ENCODE data around the gene SLC7A5.

The SLC7A5 gene

GRCh38 chr16:87808108-87808507 is 61.2 kb downstream of the SLC7A5 start:
- H3K9me3 ChIP-seq (ENCODE audit: severe bottlenecking): no peaks in the 10 kb centered on the region
- DNase-seq (ENCODE audit: low spot score) (no peak), ATAC-seq (ENCODE audit: low read depth) (no peak)
- H3K36me3 ChIP-seq (ENCODE audit: low read depth): no peaks in the 10 kb centered on the region
- H3K4me1 ChIP-seq (ENCODE audit: insufficient read depth, poor library complexity, severe bottlenecking): peaks cover 26% of the 10 kb centered on the region
- TF ChIP-seq, protein P1, sequence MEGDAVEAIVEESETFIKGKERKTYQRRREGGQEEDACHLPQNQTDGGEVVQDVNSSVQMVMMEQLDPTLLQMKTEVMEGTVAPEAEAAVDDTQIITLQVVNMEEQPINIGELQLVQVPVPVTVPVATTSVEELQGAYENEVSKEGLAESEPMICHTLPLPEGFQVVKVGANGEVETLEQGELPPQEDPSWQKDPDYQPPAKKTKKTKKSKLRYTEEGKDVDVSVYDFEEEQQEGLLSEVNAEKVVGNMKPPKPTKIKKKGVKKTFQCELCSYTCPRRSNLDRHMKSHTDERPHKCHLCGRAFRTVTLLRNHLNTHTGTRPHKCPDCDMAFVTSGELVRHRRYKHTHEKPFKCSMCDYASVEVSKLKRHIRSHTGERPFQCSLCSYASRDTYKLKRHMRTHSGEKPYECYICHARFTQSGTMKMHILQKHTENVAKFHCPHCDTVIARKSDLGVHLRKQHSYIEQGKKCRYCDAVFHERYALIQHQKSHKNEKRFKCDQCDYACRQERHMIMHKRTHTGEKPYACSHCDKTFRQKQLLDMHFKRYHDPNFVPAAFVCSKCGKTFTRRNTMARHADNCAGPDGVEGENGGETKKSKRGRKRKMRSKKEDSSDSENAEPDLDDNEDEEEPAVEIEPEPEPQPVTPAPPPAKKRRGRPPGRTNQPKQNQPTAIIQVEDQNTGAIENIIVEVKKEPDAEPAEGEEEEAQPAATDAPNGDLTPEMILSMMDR (IDR thresholded peaks at IDR 0.05; ENCODE audit: poor library complexity, severe bottlenecking): no peak
- peak overlapping the region; percentile 97 for H3K27ac ChIP-seq (ENCODE audit: poor library complexity, severe bottlenecking)
- H3K27me3 ChIP-seq (ENCODE audit: insufficient read depth, poor library complexity, severe bottlenecking): no peaks in the 10 kb centered on the region
- H3K4me3 ChIP-seq (ENCODE audit: severe bottlenecking): no peak overlapping the region

DNA sequence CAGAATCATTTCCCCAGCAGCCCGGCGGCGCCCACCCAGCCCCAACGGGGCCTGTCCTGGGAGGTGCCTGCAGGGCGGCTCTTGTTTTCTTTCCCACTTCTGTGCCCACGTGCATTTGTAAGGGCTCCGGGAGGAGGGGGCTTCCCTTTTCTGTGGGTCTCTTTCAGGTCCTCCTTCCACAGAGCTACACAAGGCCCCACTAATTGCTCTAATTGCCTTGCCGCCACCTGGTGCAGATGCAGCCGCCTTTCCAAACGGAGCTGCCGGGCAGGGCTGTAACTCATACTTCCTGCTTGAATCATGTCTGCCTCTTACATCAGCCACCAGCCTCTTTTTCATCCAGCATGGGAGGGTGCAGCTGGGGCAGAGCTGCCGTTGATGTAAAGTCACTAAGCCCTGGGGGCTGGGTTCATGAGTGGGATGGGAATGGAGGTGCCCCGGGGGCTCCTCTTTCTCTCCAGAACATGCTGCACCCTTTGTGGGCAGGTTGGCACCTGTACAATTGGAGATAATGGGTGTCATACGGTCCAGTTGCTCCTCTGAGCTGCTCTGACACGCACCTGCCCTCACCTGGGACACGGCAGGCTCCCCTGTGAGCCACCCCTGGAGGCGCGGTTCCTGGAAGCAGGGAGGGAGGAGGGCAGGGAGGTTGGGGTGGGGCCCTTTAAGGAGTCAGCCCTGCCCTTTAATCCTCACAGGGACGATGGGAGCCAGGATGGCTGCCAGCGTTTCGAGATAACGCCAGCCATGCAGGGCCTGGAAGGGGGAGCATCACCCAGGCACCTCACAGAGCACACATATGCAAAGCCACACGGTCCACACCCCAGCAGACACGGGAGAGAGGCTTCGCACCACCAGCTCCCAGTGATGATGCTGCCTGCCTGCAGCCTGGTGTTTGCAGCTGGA is 62.4 kb downstream of the SLC7A5 start:
- peak overlapping the region; percentile 97 for H3K27ac ChIP-seq (ENCODE audit: poor library complexity, severe bottlenecking)
- DNase-seq (ENCODE audit: low spot score) (peak; percentile 99), ATAC-seq (ENCODE audit: low read depth) (peak; percentile 89)
- H3K27me3 ChIP-seq (ENCODE audit: insufficient read depth, poor library complexity, severe bottlenecking): no peaks in the 10 kb centered on the region
- H3K9me3 ChIP-seq (ENCODE audit: severe bottlenecking): no peaks in the 10 kb centered on the region
- H3K4me1 ChIP-seq (ENCODE audit: insufficient read depth, poor library complexity, severe bottlenecking): peaks cover 26% of the 10 kb centered on the region
- TF ChIP-seq, protein P1 (IDR thresholded peaks at IDR 0.05; ENCODE audit: poor library complexity, severe bottlenecking): no peak
- H3K36me3 ChIP-seq (ENCODE audit: low read depth): no peaks in the 10 kb centered on the region
- peak overlapping the region; percentile 23 for H3K4me3 ChIP-seq (ENCODE audit: severe bottlenecking)

GRCh38 chr16:87806261-87806640 is 63.1 kb downstream of the SLC7A5 start:
- TF ChIP-seq, protein P1 (IDR thresholded peaks at IDR 0.05; ENCODE audit: poor library complexity, severe bottlenecking): no peak
- Histone ChIP-seq H3K4me3 (ENCODE audit: severe bottlenecking) (peak overlapping the region; percentile 23), H3K9me3 (ENCODE audit: severe bottlenecking) (no peaks in the 10 kb centered on the region)

DNA sequence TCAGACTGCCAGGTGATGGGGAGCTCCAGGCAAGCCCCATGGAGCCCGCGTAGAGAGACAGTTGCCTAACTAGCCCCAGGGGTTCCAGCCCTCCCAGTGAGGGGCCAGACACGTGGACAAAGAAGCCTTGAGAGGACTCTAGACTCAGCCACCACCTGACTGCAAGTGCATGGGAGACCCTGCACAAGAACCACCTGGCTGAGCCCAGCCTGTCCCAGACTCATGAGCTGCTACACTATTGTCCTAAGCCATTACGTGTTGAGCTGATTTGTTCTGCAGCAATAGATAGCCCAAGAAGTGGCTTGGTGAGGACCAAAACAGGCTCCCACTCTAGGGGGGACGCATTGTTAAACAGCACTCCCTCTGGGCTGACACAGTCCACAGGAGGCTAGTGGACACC is 65.9 kb downstream of the SLC7A5 start:
- no peaks in the 10 kb centered on the region for H3K27me3 ChIP-seq (ENCODE audit: insufficient read depth, poor library complexity, severe bottlenecking)
- no peaks in the 10 kb centered on the region for H3K36me3 ChIP-seq (ENCODE audit: low read depth)
- no peak for DNase-seq (ENCODE audit: low spot score)
- H3K27ac ChIP-seq (ENCODE audit: poor library complexity, severe bottlenecking): peak overlapping the region; percentile 97
- TF ChIP-seq, protein P1 (IDR thresholded peaks at IDR 0.05; ENCODE audit: poor library complexity, severe bottlenecking): no peak
- H3K4me1 ChIP-seq (ENCODE audit: insufficient read depth, poor library complexity, severe bottlenecking): peaks cover 26% of the 10 kb centered on the region
- no peak overlapping the region for H3K4me3 ChIP-seq (ENCODE audit: severe bottlenecking)
- H3K9me3 ChIP-seq (ENCODE audit: severe bottlenecking): no peaks in the 10 kb centered on the region
- no peak for ATAC-seq (ENCODE audit: low read depth)

More at GRCh38 chr16:87806261-87806640, 63.1 kb downstream of the SLC7A5 start:
- Histone ChIP-seq H3K4me1 (ENCODE audit: insufficient read depth, poor library complexity, severe bottlenecking) (peaks cover 26% of the 10 kb centered on the region), H3K27me3 (ENCODE audit: insufficient read depth, poor library complexity, severe bottlenecking) (no peaks in the 10 kb centered on the region), H3K36me3 (ENCODE audit: low read depth) (no peaks in the 10 kb centered on the region), H3K27ac (ENCODE audit: poor library complexity, severe bottlenecking) (peak overlapping the region; percentile 97)
- DNase-seq (ENCODE audit: low spot score) (peak; percentile 69), ATAC-seq (ENCODE audit: low read depth) (peak; percentile 11; the same call in 2 of the 3 replicates)

DNA sequence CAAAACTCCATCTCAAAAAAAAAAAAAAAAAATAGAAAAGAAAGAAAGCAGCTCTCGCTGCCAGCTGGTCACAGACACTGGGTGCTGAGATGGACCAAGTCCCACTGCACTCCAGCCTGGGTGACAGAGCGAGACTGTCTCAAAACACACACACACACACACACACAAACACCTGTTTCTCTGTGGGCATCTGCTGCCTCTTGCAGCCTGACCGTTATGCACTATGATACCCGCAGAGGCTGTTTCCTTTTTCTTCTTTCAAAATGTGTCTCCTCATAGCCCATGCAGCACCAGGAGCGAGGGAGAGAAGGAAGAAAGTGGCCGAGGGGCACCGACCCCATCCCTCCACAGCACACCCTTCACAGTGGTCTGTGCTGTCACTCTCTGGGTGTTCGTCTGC is 66.6 kb downstream of the SLC7A5 start:
- ATAC-seq (ENCODE audit: low read depth): no peak
- Histone ChIP-seq H3K4me3 (ENCODE audit: severe bottlenecking) (no peak overlapping the region), H3K4me1 (ENCODE audit: insufficient read depth, poor library complexity, severe bottlenecking) (peaks cover 22% of the 10 kb centered on the region), H3K27ac (ENCODE audit: poor library complexity, severe bottlenecking) (no peak overlapping the region), H3K9me3 (ENCODE audit: severe bottlenecking) (no peaks in the 10 kb centered on the region), H3K36me3 (ENCODE audit: low read depth) (no peaks in the 10 kb centered on the region), H3K27me3 (ENCODE audit: insufficient read depth, poor library complexity, severe bottlenecking) (no peaks in the 10 kb centered on the region)
- TF ChIP-seq, protein P1 (IDR thresholded peaks at IDR 0.05; ENCODE audit: poor library complexity, severe bottlenecking): no peak
- no peak for DNase-seq (ENCODE audit: low spot score)
